GM21529 (cell line): ENCODE measurements around the gene CYTH4.
"Not testable (repeated sequence)": the region's sequence is repeated elsewhere in the genome, so short reads cannot be mapped to it uniquely, and the experiment has no call there.

ENCODE experiments used
- ATAC-seq: cut with Tn5 transposase; IDR thresholded peaks from one replicate; pipeline ENCODE4 v1.9.1; 2021; ENCODE audit not compliant: unreplicated experiment

The CYTH4 gene

GRCh38 chr22:37325039-37325395, 42.7 kb downstream of the CYTH4 start:
- ATAC-seq, result no peak

- ATAC-seq, result no peak
Observed at GRCh38 chr22:37326726-37327125, 44.4 kb downstream of the CYTH4 start.

- ATAC-seq, result no peak
Observed at GRCh38 chr22:37328017-37328416, 45.7 kb downstream of the CYTH4 start.

- ATAC-seq, result not testable (repeated sequence)
Observed at GRCh38 chr22:37328538-37329237, 46.4 kb downstream of the CYTH4 start.

GRCh38 chr22:37329238-37330140, 47.2 kb downstream of the CYTH4 start:
- ATAC-seq, result no peak

- no peak for ATAC-seq
Observed at GRCh38 chr22:37330200-37331033, 48.1 kb downstream of the CYTH4 start.

- no peak for ATAC-seq
Observed at GRCh38 chr22:37331034-37331428, 48.7 kb downstream of the CYTH4 start.

- no peak for ATAC-seq
Observed at GRCh38 chr22:37331856-37332536, 49.7 kb downstream of the CYTH4 start.

- no peak for ATAC-seq
Observed at GRCh38 chr22:37333724-37334460, 51.6 kb downstream of the CYTH4 start.

- ATAC-seq, result no peak
Observed at GRCh38 chr22:37334461-37334858, 52.2 kb downstream of the CYTH4 start.

GRCh38 chr22:37334859-37335805, 52.8 kb downstream of the CYTH4 start:
- ATAC-seq, result no peak

- no peak for ATAC-seq
Observed at GRCh38 chr22:37335806-37336199, 53.5 kb downstream of the CYTH4 start.

- ATAC-seq, result no peak
Observed at GRCh38 chr22:37336579-37336978, 54.3 kb downstream of the CYTH4 start.

GRCh38 chr22:37337204-37337943, 55.1 kb downstream of the CYTH4 start:
- ATAC-seq, result no peak

- ATAC-seq, result no peak
Observed at GRCh38 chr22:37338539-37339246, 56.4 kb downstream of the CYTH4 start.

- ATAC-seq, result no peak
Observed at GRCh38 chr22:37340331-37341262, 58.3 kb downstream of the CYTH4 start.

- no peak for ATAC-seq
Observed at GRCh38 chr22:37342065-37342464, 59.8 kb downstream of the CYTH4 start.
